Muscle layer of colon (tissue), 2 donors: ENCODE results near the gene GZF1.

Source experiments
- H3K27ac ChIP-seq: one replicate; pipeline ENCODE4 v1.7.0; 2013; ENCODE audit warnings: low read depth, mild to moderate bottlenecking, low read length, moderate library complexity
- H3K27me3 ChIP-seq, 2 donors: one replicate each; pipeline ENCODE4 v1.7.0; 2013; ENCODE audit warnings: low read length in 2 of 2, mild to moderate bottlenecking in 2 of 2; ENCODE audit not compliant: insufficient read depth in 2 of 2, control insufficient read depth in 1 of 2
- H3K36me3 ChIP-seq: one replicate; pipeline ENCODE4 v1.7.0; 2013; ENCODE audit warnings: mild to moderate bottlenecking, low read length; ENCODE audit not compliant: insufficient read depth
- H3K4me1 ChIP-seq: one replicate; pipeline ENCODE4 v1.7.0; 2013; ENCODE audit warnings: mild to moderate bottlenecking, low read length; ENCODE audit not compliant: insufficient read depth
- H3K4me3 ChIP-seq, 2 donors: one replicate each; pipeline ENCODE4 v1.7.0; 2013; ENCODE audit warnings: low read length in 2 of 2, low read depth in 1 of 2, mild to moderate bottlenecking in 1 of 2, moderate library complexity in 1 of 2
- H3K9ac ChIP-seq: one replicate; pipeline ENCODE4 v1.7.0; 2013; ENCODE audit warnings: low read length
- H3K9me3 ChIP-seq: one replicate; pipeline ENCODE4 v1.7.0; 2013; ENCODE audit warnings: mild to moderate bottlenecking, low read length
- donor health status: abdominal sarcoma.
- donor health status: Adenocarcinoma of cecum.

GZF1 gene

DNA sequence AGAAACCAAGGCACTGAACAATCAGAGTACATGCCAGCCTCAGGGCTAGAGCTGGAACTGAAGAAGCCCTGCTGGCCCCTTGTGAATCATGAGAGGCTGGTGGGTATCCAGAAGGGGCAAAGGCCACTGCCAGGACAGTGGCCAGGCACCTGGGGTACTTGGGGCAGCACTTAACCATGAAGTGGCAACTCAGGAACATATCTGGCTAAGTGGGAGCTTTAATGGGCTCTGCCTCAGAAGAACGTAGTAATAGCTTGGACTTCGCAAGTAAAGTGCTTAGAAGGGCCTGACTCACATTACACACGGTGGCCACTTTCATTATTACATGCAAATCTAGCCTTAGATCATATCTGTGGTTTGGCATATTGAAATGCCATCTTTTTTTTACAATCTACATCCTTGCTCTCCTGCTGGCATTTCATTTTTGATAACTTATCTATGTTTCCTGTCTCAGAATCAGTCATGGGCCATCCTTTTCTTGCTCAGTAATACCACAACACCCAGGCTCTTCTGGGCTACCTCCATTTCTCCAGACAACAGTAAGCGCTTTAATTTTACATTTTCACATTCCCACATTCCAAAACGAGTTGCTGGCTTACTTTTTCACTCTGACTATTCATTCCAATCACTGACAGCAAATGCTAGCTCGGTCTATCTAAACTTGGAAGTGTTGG lies 37.7 kb downstream of the GZF1 start:
- no peak overlapping the region for H3K9ac ChIP-seq
- H3K4me1 ChIP-seq = peaks cover 14% of the 10 kb centered on the region
- peaks cover 5% of the 10 kb centered on the region for H3K36me3 ChIP-seq
- no peaks in the 10 kb centered on the region for H3K27me3 ChIP-seq
- no peak overlapping the region for H3K27ac ChIP-seq
- H3K9me3 ChIP-seq = no peaks in the 10 kb centered on the region
- no peak overlapping the region for H3K4me3 ChIP-seq

DNA sequence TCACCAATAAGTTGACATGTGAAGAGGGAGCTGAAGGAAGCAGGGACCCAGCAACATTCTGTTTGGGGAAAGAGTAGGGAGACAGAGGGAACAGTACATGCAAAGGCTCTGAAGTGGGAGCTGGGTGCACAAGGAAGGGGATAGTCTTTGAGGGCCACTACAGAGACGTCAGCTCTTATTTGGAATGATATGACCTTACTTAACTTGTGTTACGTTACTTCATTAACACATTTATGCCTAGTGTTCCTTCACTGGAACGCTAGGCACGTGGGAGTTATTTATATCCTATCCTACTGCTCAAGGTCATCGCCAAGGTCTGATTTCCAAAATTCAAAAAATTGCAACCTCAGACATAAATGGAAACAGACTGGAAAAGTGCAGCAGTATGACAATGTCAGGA lies 39.1 kb downstream of the GZF1 start:
- no peaks in the 10 kb centered on the region for H3K27me3 ChIP-seq
- H3K9ac ChIP-seq = no peak overlapping the region
- no peak overlapping the region for H3K27ac ChIP-seq
- H3K4me3 ChIP-seq = no peak overlapping the region
- no peaks in the 10 kb centered on the region for H3K36me3 ChIP-seq
- H3K9me3 ChIP-seq = no peaks in the 10 kb centered on the region
- H3K4me1 ChIP-seq = peaks cover 14% of the 10 kb centered on the region

DNA sequence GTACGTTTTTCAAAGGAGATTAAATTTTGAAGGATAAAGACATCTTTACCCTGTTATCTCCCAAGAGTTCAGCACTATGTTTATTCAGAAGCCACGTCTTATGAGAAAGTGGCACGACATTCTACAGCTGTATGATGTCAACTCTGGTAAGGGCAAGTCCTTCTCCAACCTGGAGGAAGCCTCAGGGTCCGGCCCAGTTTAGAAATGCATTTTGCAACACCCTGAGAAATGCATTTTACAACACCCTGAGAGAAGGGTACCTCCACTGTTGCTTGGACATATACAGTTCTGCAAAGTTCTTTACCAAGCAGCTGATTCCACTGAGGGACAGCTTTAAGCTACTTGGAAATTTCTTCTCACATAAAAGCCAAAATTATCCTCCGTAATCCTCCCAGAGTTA lies 41.8 kb downstream of the GZF1 start:
- H3K4me1 ChIP-seq = peaks cover 9% of the 10 kb centered on the region
- no peaks in the 10 kb centered on the region for H3K9me3 ChIP-seq
- no peak overlapping the region for H3K9ac ChIP-seq
- H3K4me3 ChIP-seq = no peak overlapping the region
- no peaks in the 10 kb centered on the region for H3K27me3 ChIP-seq
- no peak overlapping the region for H3K27ac ChIP-seq
- H3K36me3 ChIP-seq = no peaks in the 10 kb centered on the region

DNA sequence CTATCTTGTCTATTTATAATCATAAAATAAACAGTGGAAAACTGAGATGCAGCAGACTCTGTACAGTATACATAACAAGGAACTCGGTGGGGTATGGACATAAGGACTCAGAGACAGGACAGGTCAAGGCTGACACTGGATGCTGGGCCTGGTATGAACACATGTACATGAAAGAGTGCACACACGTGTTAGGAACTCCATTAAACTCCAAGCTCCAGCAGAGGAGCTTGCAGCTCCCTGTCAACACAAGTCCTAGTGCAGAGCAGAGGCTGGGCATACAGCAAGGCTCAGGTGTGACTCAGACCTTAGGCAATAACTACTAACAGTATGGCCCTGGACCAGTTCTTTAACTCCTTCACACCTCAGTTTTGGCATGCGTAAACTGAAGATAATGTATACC lies 42.2 kb downstream of the GZF1 start:
- Histone ChIP-seq H3K4me1 (peaks cover 9% of the 10 kb centered on the region), H3K9ac (no peak overlapping the region)

DNA sequence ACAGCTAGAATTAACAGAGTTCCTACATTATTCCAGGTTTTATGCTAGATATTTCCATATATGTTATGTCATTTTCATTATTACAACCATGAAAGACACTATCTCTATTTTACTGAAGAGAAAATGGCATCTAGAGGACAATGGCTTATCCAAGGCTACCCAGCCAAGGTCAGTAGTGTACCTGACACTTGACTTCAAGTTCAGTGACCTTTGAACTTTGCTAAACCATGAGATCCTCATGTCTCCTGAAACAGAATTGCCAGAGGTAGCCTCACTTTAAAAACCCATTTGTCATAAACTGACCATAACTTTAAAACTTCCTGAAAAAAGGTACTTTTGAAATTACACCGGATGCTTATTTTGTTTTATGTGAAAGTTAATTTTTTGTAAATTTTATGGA lies 44.9 kb downstream of the GZF1 start:
- Histone ChIP-seq H3K36me3 (no peaks in the 10 kb centered on the region), H3K4me3 (no peak overlapping the region), H3K9me3 (no peaks in the 10 kb centered on the region), H3K4me1 (peaks cover 15% of the 10 kb centered on the region), H3K27me3 (no peaks in the 10 kb centered on the region), H3K27ac (no peak overlapping the region), H3K9ac (no peak overlapping the region)

More for the DNA sequence above, 42.2 kb downstream of the GZF1 start:
- no peak overlapping the region for H3K27ac ChIP-seq
- no peak overlapping the region for H3K4me3 ChIP-seq
- H3K27me3 ChIP-seq = no peaks in the 10 kb centered on the region
- no peaks in the 10 kb centered on the region for H3K9me3 ChIP-seq
- no peaks in the 10 kb centered on the region for H3K36me3 ChIP-seq

DNA sequence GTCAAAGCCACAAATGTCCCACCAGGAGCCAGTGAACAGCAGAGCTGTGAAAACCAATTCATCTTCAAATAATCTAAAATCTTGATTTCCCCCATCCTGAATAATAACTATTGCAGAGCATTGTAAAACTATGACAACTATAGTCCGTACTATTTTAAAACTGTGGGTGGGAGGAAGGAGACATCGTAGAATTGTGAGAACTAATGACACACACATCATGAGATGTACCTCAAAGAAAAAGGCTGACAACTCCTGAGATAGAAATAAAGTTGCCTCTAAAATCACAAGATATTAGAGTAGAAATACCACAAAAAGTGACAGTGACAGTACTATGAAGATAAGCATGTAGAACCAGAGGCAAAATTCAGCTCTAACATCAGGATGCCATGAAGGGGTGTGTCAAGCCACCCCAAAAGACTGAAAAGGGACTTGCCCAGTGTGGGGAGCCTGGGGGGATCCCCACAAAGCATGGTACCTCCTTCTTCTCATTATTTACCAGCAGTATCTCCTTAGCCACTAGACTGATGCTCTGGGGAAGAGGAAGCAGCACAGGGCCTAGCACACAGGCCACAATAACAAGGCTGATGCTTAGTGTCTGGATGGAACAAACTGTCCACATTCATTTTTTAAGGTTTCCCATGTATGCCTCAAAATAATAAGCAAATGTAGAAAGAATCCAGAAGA lies 45.9 kb downstream of the GZF1 start:
- Histone ChIP-seq H3K9me3 (no peaks in the 10 kb centered on the region), H3K4me3 (no peak overlapping the region), H3K9ac (no peak overlapping the region), H3K36me3 (no peaks in the 10 kb centered on the region), H3K27ac (no peak overlapping the region), H3K27me3 (no peaks in the 10 kb centered on the region), H3K4me1 (peaks cover 18% of the 10 kb centered on the region)

DNA sequence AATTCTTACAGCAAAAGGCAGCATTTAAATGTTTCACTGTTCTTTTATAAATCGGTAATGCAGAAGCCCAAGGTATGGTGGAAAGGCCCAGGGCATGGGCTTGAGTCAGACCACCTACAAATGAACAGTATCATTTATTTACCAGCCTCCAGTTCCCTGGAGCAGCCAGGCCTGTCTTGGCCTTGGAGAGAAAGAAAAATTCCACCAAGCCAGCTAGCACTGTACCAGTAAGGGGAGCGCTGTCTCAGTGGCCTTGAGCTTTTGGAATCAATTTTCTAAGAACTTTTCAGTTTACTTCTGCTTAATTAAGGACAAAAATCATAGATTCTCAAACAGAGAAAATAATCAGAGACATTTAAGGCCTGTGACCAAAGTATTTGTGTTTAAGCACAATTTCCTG lies 47.0 kb downstream of the GZF1 start:
- no peaks in the 10 kb centered on the region for H3K36me3 ChIP-seq
- H3K27ac ChIP-seq = no peak overlapping the region
- no peaks in the 10 kb centered on the region for H3K9me3 ChIP-seq
- H3K4me1 ChIP-seq = peaks cover 13% of the 10 kb centered on the region
- H3K27me3 ChIP-seq = no peaks in the 10 kb centered on the region
- H3K4me3 ChIP-seq = no peak overlapping the region
- H3K9ac ChIP-seq = no peak overlapping the region

DNA sequence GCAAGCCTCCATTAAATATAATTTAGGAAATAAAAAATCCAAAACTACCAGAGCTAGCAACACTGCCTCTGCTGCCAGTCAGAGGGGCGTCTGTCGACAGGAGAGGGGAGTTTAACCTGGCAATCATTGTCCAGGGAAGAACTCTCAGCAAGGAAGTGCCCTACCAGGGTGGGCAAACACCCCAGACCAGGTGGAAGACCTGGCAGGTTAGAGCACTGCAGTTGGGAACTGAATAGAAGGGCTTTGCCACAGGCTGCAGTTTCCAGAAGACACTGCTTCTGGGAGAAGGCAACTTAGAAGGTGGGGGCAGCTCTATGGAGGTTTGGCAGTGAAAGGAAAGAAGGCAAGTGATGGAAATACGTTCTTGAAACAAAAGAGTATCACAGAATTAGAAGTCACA lies 47.8 kb downstream of the GZF1 start:
- Histone ChIP-seq H3K4me3 (no peak overlapping the region), H3K9ac (no peak overlapping the region), H3K27ac (no peak overlapping the region), H3K36me3 (no peaks in the 10 kb centered on the region), H3K9me3 (no peaks in the 10 kb centered on the region), H3K27me3 (no peaks in the 10 kb centered on the region), H3K4me1 (peaks cover 9% of the 10 kb centered on the region)

DNA sequence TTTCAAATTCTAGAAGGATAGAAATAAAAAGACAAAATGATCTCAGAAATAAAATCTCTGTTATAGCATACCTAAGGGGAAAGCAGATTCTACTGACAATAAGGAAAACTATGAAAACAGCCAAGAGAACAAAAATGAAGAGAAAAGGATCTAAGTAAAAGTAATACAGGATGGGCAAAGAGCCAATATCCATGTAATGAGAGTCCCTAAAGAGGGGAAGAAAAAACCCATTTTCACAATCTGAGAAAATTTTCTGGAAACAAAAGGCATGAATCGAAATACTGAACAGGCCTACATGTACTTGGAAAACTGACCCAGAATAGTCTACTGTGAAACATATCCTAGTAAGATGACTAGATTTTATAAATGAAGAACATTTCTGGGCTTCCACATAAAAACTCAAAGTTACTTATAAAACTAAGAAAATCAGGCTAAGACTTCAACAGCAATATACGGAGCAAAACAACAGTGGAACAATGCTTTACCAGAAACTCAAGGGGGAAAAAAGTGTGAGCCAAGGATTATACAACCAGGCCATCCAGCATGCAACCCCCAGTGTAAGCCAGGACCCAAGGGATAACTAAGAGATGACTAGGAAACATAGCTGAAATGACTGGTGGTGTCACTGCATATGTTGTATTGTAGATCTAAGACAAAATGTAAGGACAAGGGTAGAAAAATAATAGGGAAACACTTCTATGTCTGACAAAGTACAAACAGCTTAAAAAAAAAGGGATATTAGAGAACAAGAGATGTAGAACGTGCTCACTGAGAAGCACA lies 49.1 kb downstream of the GZF1 start:
- Histone ChIP-seq H3K27ac (no peak overlapping the region), H3K4me3 (no peak overlapping the region), H3K9me3 (no peaks in the 10 kb centered on the region), H3K9ac (no peak overlapping the region), H3K27me3 (no peaks in the 10 kb centered on the region), H3K36me3 (no peaks in the 10 kb centered on the region), H3K4me1 (peaks cover 9% of the 10 kb centered on the region)

DNA sequence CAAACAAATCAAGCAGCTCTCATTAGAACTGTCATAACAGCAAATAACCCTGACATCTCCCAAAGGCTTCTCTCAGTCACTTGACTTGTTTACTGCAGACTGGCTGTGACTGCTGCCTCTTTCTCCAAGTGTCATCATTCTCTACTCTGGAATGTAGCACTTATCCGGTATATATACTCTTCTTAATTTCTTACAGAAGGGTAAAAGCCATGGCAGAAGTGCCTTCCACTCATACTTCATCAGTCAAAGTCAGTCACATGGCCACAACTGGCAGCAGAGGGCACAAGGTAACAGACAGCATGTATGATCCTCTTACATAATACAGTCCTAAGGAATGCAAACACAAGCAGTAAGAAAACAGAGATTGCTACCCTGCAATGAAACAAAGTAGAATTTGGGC lies 50.0 kb downstream of the GZF1 start:
- Histone ChIP-seq H3K4me1 (peaks cover 9% of the 10 kb centered on the region), H3K27me3 (no peaks in the 10 kb centered on the region), H3K4me3 (no peak overlapping the region), H3K36me3 (no peaks in the 10 kb centered on the region), H3K9me3 (no peaks in the 10 kb centered on the region), H3K9ac (no peak overlapping the region), H3K27ac (no peak overlapping the region)

DNA sequence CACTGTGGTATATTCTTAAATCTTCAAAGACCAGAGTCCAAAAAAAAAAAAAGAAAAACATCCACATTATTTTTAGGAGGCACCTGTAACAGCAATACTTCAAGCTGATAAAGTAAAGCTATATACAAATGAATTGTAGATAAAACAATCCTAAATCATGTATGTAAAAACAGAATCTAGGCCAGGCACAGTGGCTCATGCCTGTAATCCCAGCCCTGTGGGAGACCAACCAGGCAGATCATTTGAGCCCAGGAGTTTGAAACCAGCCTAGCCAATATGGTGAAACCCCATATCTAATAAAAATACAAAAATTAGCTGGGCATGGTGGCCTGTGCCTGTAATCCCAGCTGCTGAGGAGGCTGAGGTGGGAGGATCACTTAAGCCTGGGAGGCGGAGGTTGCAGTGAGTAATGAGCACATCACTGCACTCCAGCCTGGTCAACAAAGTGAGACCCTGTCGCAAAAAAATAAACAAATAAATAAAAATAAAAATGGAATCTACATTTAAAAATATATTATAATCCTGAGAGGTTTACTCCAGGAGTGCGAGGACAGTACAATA lies 52.0 kb downstream of the GZF1 start:
- H3K9me3 ChIP-seq = no peaks in the 10 kb centered on the region
- no peak overlapping the region for H3K4me3 ChIP-seq
- no peak overlapping the region for H3K27ac ChIP-seq
- peaks cover 16% of the 10 kb centered on the region for H3K4me1 ChIP-seq
- H3K9ac ChIP-seq = no peak overlapping the region
- H3K36me3 ChIP-seq = no peaks in the 10 kb centered on the region
- no peaks in the 10 kb centered on the region for H3K27me3 ChIP-seq
